K562 (cell line): ENCODE data around the gene SFTPB.

ENCODE experiments used
- LEF1 ChIP-seq: fragments of 450-650 bp; IDR thresholded peaks from 2 replicates; pipeline ENCODE4 v1.6.1; 2016; ENCODE audit warnings: mild to moderate bottlenecking
- POLR2A ChIP-seq: fragments of 450-650 bp; conservative IDR thresholded peaks from 2 replicates; pipeline ENCODE4 v1.6.1; 2016
- SREBF2 ChIP-seq: sonication (generic); formaldehyde crosslinking; IDR thresholded peaks from 2 replicates; pipeline ENCODE4 v1.4.0; 2020; ENCODE audit warnings: mild to moderate bottlenecking, missing genetic modification reagents
- TF ChIP-seq, protein P1 (sequence below): sonication (generic); formaldehyde crosslinking; IDR thresholded peaks from 2 replicates; pipeline ENCODE4 v1.8.0; 2023; ENCODE audit warnings: missing genetic modification reagents, mild to moderate bottlenecking, borderline replicate concordance
- TF ChIP-seq, protein P2 (sequence below), 3 experiments: IDR thresholded peaks in 2 of 3; conservative IDR thresholded peaks in 1 of 3; 2 replicates each; pipeline ENCODE4 v1.5.1; 2011 to 2012; ENCODE audit warnings: low read length in 3 of 3, mild to moderate bottlenecking in 3 of 3, control low read depth in 2 of 3, improper control_type of control experiment in 1 of 3, inconsistent platforms in 1 of 3, low read depth in 1 of 3, mixed read lengths in 1 of 3, moderate library complexity in 1 of 3; ENCODE audit not compliant: insufficient read depth in 2 of 3
- TF ChIP-seq, protein P3 (sequence below): sonication (generic); formaldehyde crosslinking; IDR thresholded peaks from 2 replicates; pipeline ENCODE4 v1.8.1; 2022; ENCODE audit warnings: missing genetic modification reagents
- TF ChIP-seq, protein P4 (sequence below): fragments of 250-450 bp; sonication (Bioruptor Pico); IDR thresholded peaks from 2 replicates; pipeline ENCODE4 v1.8.0; 2022; ENCODE audit warnings: moderate library complexity, mild to moderate bottlenecking, inconsistent platforms
- TF ChIP-seq, protein P5 (sequence below): fragments of 450-650 bp; IDR thresholded peaks from 2 replicates; pipeline ENCODE4 v1.6.1; 2018; ENCODE audit warnings: mild to moderate bottlenecking, low read depth; ENCODE audit not compliant: partially characterized antibody
- TF ChIP-seq, protein P6 (sequence below), 2 experiments: IDR thresholded peaks; 2 replicates each; pipeline ENCODE4 v1.6.1; 2011; ENCODE audit warnings: borderline replicate concordance in 1 of 2, control low read depth in 1 of 2, low read depth in 1 of 2, low read length in 1 of 2, mild to moderate bottlenecking in 1 of 2, mixed read lengths in 1 of 2, moderate library complexity in 1 of 2; ENCODE audit not compliant: insufficient read depth in 1 of 2, insufficient read length in 1 of 2, poor library complexity in 1 of 2, severe bottlenecking in 1 of 2; ENCODE audit errors: extremely low read depth in 1 of 2
- TF ChIP-seq, protein P7 (sequence below): sonication (generic); formaldehyde crosslinking; IDR thresholded peaks from 2 replicates; pipeline ENCODE4 v1.8.0; 2023; ENCODE audit warnings: mild to moderate bottlenecking, missing genetic modification reagents

DNA sequence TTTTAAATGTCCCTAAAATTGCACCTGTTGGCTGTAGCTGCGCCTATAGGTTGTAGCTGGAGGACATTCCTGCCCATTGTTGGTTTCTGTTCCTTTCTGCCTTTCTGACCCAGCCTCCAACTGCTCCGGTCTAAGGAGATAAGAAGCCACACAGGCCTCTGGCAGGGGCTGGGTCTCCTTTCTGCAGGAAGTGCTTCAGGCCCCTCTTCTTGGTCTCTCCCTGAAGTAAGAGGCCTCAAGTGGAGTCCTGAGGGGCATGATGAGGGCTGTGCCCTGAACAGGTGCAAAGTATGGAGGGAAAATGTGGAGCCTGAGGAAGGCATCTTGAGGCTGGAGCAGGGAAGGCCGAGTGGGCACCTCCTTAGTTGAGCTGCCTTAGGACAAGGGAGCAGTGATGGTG is 10.4 kb upstream of the SFTPB start:
- TF ChIP-seq LEF1 (no peak), SREBF2 (CRISPR knock-in tag) (no peak), POLR2A (no peak)
- TF ChIP-seq, protein P1, sequence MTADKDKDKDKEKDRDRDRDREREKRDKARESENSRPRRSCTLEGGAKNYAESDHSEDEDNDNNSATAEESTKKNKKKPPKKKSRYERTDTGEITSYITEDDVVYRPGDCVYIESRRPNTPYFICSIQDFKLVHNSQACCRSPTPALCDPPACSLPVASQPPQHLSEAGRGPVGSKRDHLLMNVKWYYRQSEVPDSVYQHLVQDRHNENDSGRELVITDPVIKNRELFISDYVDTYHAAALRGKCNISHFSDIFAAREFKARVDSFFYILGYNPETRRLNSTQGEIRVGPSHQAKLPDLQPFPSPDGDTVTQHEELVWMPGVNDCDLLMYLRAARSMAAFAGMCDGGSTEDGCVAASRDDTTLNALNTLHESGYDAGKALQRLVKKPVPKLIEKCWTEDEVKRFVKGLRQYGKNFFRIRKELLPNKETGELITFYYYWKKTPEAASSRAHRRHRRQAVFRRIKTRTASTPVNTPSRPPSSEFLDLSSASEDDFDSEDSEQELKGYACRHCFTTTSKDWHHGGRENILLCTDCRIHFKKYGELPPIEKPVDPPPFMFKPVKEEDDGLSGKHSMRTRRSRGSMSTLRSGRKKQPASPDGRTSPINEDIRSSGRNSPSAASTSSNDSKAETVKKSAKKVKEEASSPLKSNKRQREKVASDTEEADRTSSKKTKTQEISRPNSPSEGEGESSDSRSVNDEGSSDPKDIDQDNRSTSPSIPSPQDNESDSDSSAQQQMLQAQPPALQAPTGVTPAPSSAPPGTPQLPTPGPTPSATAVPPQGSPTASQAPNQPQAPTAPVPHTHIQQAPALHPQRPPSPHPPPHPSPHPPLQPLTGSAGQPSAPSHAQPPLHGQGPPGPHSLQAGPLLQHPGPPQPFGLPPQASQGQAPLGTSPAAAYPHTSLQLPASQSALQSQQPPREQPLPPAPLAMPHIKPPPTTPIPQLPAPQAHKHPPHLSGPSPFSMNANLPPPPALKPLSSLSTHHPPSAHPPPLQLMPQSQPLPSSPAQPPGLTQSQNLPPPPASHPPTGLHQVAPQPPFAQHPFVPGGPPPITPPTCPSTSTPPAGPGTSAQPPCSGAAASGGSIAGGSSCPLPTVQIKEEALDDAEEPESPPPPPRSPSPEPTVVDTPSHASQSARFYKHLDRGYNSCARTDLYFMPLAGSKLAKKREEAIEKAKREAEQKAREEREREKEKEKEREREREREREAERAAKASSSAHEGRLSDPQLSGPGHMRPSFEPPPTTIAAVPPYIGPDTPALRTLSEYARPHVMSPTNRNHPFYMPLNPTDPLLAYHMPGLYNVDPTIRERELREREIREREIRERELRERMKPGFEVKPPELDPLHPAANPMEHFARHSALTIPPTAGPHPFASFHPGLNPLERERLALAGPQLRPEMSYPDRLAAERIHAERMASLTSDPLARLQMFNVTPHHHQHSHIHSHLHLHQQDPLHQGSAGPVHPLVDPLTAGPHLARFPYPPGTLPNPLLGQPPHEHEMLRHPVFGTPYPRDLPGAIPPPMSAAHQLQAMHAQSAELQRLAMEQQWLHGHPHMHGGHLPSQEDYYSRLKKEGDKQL (CRISPR knock-in tag): no peak
- TF ChIP-seq, protein P2, sequence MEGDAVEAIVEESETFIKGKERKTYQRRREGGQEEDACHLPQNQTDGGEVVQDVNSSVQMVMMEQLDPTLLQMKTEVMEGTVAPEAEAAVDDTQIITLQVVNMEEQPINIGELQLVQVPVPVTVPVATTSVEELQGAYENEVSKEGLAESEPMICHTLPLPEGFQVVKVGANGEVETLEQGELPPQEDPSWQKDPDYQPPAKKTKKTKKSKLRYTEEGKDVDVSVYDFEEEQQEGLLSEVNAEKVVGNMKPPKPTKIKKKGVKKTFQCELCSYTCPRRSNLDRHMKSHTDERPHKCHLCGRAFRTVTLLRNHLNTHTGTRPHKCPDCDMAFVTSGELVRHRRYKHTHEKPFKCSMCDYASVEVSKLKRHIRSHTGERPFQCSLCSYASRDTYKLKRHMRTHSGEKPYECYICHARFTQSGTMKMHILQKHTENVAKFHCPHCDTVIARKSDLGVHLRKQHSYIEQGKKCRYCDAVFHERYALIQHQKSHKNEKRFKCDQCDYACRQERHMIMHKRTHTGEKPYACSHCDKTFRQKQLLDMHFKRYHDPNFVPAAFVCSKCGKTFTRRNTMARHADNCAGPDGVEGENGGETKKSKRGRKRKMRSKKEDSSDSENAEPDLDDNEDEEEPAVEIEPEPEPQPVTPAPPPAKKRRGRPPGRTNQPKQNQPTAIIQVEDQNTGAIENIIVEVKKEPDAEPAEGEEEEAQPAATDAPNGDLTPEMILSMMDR (IDR thresholded peaks at IDR 0.05 in 2 of 3, conservative IDR thresholded peaks at IDR 0.05 in 1 of 3; ENCODE audit: insufficient read depth in 2 of 3, low read depth in 1 of 3, low read length in 3 of 3): no peak
- TF ChIP-seq, protein P3, sequence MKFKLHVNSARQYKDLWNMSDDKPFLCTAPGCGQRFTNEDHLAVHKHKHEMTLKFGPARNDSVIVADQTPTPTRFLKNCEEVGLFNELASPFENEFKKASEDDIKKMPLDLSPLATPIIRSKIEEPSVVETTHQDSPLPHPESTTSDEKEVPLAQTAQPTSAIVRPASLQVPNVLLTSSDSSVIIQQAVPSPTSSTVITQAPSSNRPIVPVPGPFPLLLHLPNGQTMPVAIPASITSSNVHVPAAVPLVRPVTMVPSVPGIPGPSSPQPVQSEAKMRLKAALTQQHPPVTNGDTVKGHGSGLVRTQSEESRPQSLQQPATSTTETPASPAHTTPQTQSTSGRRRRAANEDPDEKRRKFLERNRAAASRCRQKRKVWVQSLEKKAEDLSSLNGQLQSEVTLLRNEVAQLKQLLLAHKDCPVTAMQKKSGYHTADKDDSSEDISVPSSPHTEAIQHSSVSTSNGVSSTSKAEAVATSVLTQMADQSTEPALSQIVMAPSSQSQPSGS (CRISPR knock-in tag): no peak
- TF ChIP-seq, protein P4, sequence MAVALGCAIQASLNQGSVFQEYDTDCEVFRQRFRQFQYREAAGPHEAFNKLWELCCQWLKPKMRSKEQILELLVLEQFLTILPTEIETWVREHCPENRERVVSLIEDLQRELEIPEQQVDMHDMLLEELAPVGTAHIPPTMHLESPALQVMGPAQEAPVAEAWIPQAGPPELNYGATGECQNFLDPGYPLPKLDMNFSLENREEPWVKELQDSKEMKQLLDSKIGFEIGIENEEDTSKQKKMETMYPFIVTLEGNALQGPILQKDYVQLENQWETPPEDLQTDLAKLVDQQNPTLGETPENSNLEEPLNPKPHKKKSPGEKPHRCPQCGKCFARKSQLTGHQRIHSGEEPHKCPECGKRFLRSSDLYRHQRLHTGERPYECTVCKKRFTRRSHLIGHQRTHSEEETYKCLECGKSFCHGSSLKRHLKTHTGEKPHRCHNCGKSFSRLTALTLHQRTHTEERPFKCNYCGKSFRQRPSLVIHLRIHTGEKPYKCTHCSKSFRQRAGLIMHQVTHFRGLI: no peak
- TF ChIP-seq, protein P5, sequence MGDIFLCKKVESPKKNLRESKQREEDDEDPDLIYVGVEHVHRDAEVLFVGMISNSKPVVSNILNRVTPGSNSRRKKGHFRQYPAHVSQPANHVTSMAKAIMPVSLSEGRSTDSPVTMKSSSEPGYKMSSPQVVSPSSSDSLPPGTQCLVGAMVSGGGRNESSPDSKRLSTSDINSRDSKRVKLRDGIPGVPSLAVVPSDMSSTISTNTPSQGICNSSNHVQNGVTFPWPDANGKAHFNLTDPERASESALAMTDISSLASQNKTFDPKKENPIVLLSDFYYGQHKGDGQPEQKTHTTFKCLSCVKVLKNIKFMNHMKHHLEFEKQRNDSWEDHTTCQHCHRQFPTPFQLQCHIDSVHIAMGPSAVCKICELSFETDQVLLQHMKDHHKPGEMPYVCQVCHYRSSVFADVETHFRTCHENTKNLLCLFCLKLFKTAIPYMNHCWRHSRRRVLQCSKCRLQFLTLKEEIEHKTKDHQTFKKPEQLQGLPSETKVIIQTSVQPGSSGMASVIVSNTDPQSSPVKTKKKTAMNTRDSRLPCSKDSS: no peak
- TF ChIP-seq, protein P6, sequence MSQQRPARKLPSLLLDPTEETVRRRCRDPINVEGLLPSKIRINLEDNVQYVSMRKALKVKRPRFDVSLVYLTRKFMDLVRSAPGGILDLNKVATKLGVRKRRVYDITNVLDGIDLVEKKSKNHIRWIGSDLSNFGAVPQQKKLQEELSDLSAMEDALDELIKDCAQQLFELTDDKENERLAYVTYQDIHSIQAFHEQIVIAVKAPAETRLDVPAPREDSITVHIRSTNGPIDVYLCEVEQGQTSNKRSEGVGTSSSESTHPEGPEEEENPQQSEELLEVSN (IDR thresholded peaks at IDR 0.05; ENCODE audit: borderline replicate concordance in 1 of 2, extremely low read depth in 1 of 2, insufficient read depth in 1 of 2, insufficient read length in 1 of 2, low read depth in 1 of 2, low read length in 1 of 2, poor library complexity in 1 of 2, severe bottlenecking in 1 of 2): no peak
- TF ChIP-seq, protein P7, sequence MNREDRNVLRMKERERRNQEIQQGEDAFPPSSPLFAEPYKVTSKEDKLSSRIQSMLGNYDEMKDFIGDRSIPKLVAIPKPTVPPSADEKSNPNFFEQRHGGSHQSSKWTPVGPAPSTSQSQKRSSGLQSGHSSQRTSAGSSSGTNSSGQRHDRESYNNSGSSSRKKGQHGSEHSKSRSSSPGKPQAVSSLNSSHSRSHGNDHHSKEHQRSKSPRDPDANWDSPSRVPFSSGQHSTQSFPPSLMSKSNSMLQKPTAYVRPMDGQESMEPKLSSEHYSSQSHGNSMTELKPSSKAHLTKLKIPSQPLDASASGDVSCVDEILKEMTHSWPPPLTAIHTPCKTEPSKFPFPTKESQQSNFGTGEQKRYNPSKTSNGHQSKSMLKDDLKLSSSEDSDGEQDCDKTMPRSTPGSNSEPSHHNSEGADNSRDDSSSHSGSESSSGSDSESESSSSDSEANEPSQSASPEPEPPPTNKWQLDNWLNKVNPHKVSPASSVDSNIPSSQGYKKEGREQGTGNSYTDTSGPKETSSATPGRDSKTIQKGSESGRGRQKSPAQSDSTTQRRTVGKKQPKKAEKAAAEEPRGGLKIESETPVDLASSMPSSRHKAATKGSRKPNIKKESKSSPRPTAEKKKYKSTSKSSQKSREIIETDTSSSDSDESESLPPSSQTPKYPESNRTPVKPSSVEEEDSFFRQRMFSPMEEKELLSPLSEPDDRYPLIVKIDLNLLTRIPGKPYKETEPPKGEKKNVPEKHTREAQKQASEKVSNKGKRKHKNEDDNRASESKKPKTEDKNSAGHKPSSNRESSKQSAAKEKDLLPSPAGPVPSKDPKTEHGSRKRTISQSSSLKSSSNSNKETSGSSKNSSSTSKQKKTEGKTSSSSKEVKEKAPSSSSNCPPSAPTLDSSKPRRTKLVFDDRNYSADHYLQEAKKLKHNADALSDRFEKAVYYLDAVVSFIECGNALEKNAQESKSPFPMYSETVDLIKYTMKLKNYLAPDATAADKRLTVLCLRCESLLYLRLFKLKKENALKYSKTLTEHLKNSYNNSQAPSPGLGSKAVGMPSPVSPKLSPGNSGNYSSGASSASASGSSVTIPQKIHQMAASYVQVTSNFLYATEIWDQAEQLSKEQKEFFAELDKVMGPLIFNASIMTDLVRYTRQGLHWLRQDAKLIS (CRISPR knock-in tag): no peak
